ENCODE results near the gene RHBDF1. TPM values are rescaled to one million over a fixed set of nuclear protein-coding genes. Genes with fewer than 3 reads are reported as not detected.
A peak's percentile ranks its signal among the peaks of the same experiment; 100 is the strongest.

The RHBDF1 gene
- total and polyA plus RNA-seq, 2 of the 13 experiments (the other 11 are each of a cell fraction or from before 2014, with no cell fraction given): 5.4 to 26.9 TPM

- ATAC-seq (peak; percentile 88), FAIRE-seq (peak; percentile 15), DNase-seq (ENCODE audit: low spot score) (peak; percentile 48)
- Histone ChIP-seq H2AFZ (ENCODE audit: low read length) (no peak overlapping the region), H3K4me2 (ENCODE audit: low read depth, low read length) (no peak overlapping the region), H3K4me3 (replicated peaks in 1 of 3; ENCODE audit: insufficient read depth in 1 of 3, low read depth in 2 of 3, low read length in 3 of 3) (no peak overlapping the region), H3K9me3 (ENCODE audit: low read length) (no peaks in the 10 kb centered on the region), H3K4me1 (ENCODE audit: insufficient read depth, low read length) (peaks cover 11% of the 10 kb centered on the region), H3K27me3 (ENCODE audit: control insufficient read depth in 1 of 2, insufficient read depth in 2 of 2, low read length in 2 of 2) (no peaks in the 10 kb centered on the region), H3K36me3 (replicated peaks in 1 of 2; ENCODE audit: control insufficient read depth in 1 of 2, insufficient read depth in 2 of 2, low read length in 2 of 2) (peaks cover 2 to 22% of the 10 kb centered on the region in 2 experiments; a peak in 4 of 5 replicates), H3K9ac (ENCODE audit: insufficient read depth, low read depth, low read length) (no peak overlapping the region), H3K79me2 (ENCODE audit: insufficient read depth, low read length) (no peaks in the 10 kb centered on the region), H3K27ac (ENCODE audit: extremely low read length, insufficient read depth, low read length) (no peak overlapping the region), H4K20me1 (ENCODE audit: insufficient read depth, low read length) (0 out of 2 replicates have a peak, but pooled peaks cover 4% of the 10 kb centered on the region)
- no TSS peak for BruUV-seq (replicated peaks)
- ChIA-PET CTCF (ENCODE audit: low intra/inter-chr PET ratio, low total read pairs) (interaction anchor here (2.4 kb wide), 1 partner anchor 63 kb away, joined by 17 read pairs; the partner anchor contains the start of gene HBQ1), POLR2A (no interaction called here)
- intact Hi-C loops (cut with micrococcal nuclease; ENCODE audit: unreplicated experiment): loop anchor here (5.0 kb wide), 1 partner anchor 245 kb away; no protein-coding TSS in a partner anchor
- in situ Hi-C loops (cut with HindIII; ENCODE audit: extremely low pct_ligation_motif_present, low pct_unique_long_range_greater_than_20kb): no loop called here
- 89% methylated on average over 14 of the region's 19 CpGs for WGBS (ENCODE audit: low lambda C conversion rate)
- TF ChIP-seq ZFP91 (CRISPR knock-in tag; IDR thresholded peaks at IDR 0.05; ENCODE audit: borderline replicate concordance) (peak; percentile 53), REXO4 (CRISPR knock-in tag; IDR thresholded peaks at IDR 0.05; ENCODE audit: borderline replicate concordance) (no peak), HMGXB4 (CRISPR knock-in tag; IDR thresholded peaks at IDR 0.05; ENCODE audit: borderline replicate concordance in 1 of 2, low read depth in 1 of 2) (peak; percentile 31 to 49; a peak in 1 of 4 replicates), KLF11 (CRISPR knock-in tag; IDR thresholded peaks at IDR 0.05) (no peak), GABPB1 (CRISPR knock-in tag; IDR thresholded peaks at IDR 0.05) (0 out of 2 replicates have a peak, but pooled peaks have one; percentile 16), SUZ12 (IDR thresholded peaks at IDR 0.05; ENCODE audit: low read depth, low read length) (no peak), BRD4 (CRISPR knock-in tag; IDR thresholded peaks at IDR 0.05) (no peak), IKZF1 (IDR thresholded peaks at IDR 0.05) (no peak), IKZF5 (CRISPR knock-in tag; IDR thresholded peaks at IDR 0.05) (0 out of 2 replicates have a peak, but pooled peaks have one; percentile 41), ZNF557 (CRISPR knock-in tag; IDR thresholded peaks at IDR 0.05) (no peak), ZNF737 (CRISPR knock-in tag; IDR thresholded peaks at IDR 0.05; ENCODE audit: borderline replicate concordance) (no peak), ZNF710 (CRISPR knock-in tag; IDR thresholded peaks at IDR 0.05; ENCODE audit: borderline replicate concordance) (no peak), NR0B2 (CRISPR knock-in tag; IDR thresholded peaks at IDR 0.05) (no peak), FOXA3 (CRISPR knock-in tag; IDR thresholded peaks at IDR 0.05) (0 out of 2 replicates have a peak, but pooled peaks have one; percentile 14), FIP1L1 (IDR thresholded peaks at IDR 0.05; ENCODE audit: borderline replicate concordance, insufficient read depth, low read depth, low read length) (no peak)
Observed at GRCh38 chr16:117379-118365, 45.2 kb upstream of the RHBDF1 start.

Measured in HepG2 (cell line).